ENCODE data around the gene SNRNP25.
A peak's percentile ranks its signal among the peaks of the same experiment; 100 is the strongest.

DNA sequence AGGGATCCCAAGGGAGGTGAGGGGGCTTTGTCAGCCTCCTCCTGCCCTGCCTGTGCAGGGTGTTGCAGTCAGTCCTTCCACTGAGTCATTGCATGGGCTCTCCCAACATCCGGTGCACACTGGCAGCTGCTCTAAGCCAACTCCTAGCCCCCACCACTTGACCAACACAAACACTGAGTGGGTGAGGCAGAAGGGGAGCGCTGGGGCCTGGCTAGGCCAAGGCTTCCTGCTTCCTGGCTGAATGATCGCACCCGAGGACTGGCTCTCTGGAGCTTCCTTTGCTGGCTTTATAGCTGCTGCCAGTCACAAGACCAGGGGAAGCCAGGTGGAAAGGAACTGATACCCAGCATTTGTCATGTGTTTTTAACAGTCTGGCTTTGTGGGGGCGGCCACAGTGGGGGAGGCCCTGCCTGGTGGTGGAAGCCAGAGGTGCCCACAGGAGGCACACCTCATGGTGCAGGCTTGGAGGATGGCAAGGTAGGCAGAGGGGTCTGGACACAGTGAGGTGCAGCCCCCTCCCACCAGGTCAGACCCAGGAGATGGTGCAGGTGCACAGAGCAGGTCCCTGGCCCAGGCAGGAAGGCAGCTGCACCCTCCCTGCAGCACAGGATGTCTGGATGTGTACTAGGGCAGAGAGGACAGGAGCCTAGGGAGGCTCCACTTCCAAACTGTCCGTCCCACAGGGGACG is 31.2 kb downstream of the SNRNP25 start:
- TF ChIP-seq TAF1 (IDR thresholded peaks at IDR 0.05; ENCODE audit: borderline replicate concordance, insufficient read depth, low read length) (0 out of 2 replicates have a peak, but pooled peaks have one; percentile 21), FOXP2 (optimal IDR thresholded peaks at IDR 0.05; ENCODE audit: borderline replicate concordance, extremely low read depth, extremely low read length, insufficient read depth) (no peak), SIN3A (IDR thresholded peaks at IDR 0.05; ENCODE audit: borderline replicate concordance, insufficient read depth, low read length) (no peak), POLR2AphosphoS5 (IDR thresholded peaks at IDR 0.05; ENCODE audit: low read depth, low read length) (0 out of 2 replicates have a peak, but pooled peaks have one; percentile 16)
- TF ChIP-seq, protein P1, sequence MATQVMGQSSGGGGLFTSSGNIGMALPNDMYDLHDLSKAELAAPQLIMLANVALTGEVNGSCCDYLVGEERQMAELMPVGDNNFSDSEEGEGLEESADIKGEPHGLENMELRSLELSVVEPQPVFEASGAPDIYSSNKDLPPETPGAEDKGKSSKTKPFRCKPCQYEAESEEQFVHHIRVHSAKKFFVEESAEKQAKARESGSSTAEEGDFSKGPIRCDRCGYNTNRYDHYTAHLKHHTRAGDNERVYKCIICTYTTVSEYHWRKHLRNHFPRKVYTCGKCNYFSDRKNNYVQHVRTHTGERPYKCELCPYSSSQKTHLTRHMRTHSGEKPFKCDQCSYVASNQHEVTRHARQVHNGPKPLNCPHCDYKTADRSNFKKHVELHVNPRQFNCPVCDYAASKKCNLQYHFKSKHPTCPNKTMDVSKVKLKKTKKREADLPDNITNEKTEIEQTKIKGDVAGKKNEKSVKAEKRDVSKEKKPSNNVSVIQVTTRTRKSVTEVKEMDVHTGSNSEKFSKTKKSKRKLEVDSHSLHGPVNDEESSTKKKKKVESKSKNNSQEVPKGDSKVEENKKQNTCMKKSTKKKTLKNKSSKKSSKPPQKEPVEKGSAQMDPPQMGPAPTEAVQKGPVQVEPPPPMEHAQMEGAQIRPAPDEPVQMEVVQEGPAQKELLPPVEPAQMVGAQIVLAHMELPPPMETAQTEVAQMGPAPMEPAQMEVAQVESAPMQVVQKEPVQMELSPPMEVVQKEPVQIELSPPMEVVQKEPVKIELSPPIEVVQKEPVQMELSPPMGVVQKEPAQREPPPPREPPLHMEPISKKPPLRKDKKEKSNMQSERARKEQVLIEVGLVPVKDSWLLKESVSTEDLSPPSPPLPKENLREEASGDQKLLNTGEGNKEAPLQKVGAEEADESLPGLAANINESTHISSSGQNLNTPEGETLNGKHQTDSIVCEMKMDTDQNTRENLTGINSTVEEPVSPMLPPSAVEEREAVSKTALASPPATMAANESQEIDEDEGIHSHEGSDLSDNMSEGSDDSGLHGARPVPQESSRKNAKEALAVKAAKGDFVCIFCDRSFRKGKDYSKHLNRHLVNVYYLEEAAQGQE (IDR thresholded peaks at IDR 0.05; ENCODE audit: insufficient read depth in 1 of 2, low read depth in 2 of 2, low read length in 2 of 2) = no peak
